Activated CD8-positive, alpha-beta memory T cell treated with anti-CD3 and anti-CD28 coated beads, Interleukin-2, amount 50 U/mL, for 1 hour (primary cell): ENCODE data around the gene MAPK1.
A peak's percentile ranks its signal among the peaks of the same experiment; 100 is the strongest.
"Not testable (repeated sequence)": the region's sequence is repeated elsewhere in the genome, so short reads cannot be mapped to it uniquely, and the experiment has no call there.

ENCODE experiments used
- DNase-seq: peaks from one replicate; pipeline ENCODE4 v3.0.0-alpha.2; 2020; ENCODE audit errors: extremely low read depth

The MAPK1 gene

GRCh38 chr22:21755851-21756284, 111.6 kb downstream of the MAPK1 start:
- DNase-seq = no peak

- no peak for DNase-seq
These were observed 112.9 kb downstream of the MAPK1 start for GRCh38 chr22:21754523-21754922.

GRCh38 chr22:21753374-21754111, 113.9 kb downstream of the MAPK1 start:
- no peak for DNase-seq

GRCh38 chr22:21752276-21752675, 115.2 kb downstream of the MAPK1 start:
- no peak for DNase-seq

GRCh38 chr22:21745948-21746347, 121.5 kb downstream of the MAPK1 start:
- DNase-seq = no peak

- DNase-seq = not testable (repeated sequence)
These were observed 122.5 kb downstream of the MAPK1 start for GRCh38 chr22:21744917-21745316.

- DNase-seq = no peak
These were observed 125.7 kb downstream of the MAPK1 start for GRCh38 chr22:21741790-21742189.

GRCh38 chr22:21741059-21741458, 126.4 kb downstream of the MAPK1 start:
- DNase-seq = no peak

- DNase-seq = no peak
These were observed 127.5 kb downstream of the MAPK1 start for GRCh38 chr22:21739828-21740377.

- no peak for DNase-seq
These were observed 128.5 kb downstream of the MAPK1 start for GRCh38 chr22:21738966-21739365.

- DNase-seq = no peak
These were observed 129.4 kb downstream of the MAPK1 start for GRCh38 chr22:21738081-21738480.

- DNase-seq = no peak
These were observed 130.5 kb downstream of the MAPK1 start for GRCh38 chr22:21736948-21737347.

- DNase-seq = no peak
These were observed 131.3 kb downstream of the MAPK1 start for GRCh38 chr22:21736084-21736642.

GRCh38 chr22:21735200-21736083, 132.0 kb downstream of the MAPK1 start, which contains the start of gene YPEL1:
Gene YPEL1 (minus strand): TSS chr22:21735794. CDS start chr22:21710744, 25,050 bp downstream.
- peak; percentile 71 for DNase-seq

- DNase-seq = no peak
These were observed 132.8 kb downstream of the MAPK1 start for GRCh38 chr22:21734540-21735199.

- no peak for DNase-seq
These were observed 135.9 kb downstream of the MAPK1 start for GRCh38 chr22:21731503-21731902.

GRCh38 chr22:21730535-21731308, 136.7 kb downstream of the MAPK1 start:
- DNase-seq = no peak

- DNase-seq = not testable (repeated sequence)
These were observed 138.3 kb downstream of the MAPK1 start for GRCh38 chr22:21729184-21729583.

- DNase-seq = no peak
These were observed 139.2 kb downstream of the MAPK1 start for GRCh38 chr22:21728270-21728669.

GRCh38 chr22:21727768-21728167, 139.7 kb downstream of the MAPK1 start:
- no peak for DNase-seq

- no peak for DNase-seq
These were observed 140.3 kb downstream of the MAPK1 start for GRCh38 chr22:21727159-21727558.
